ENCODE results near the gene GOPC.

The GOPC gene

GRCh38 chr6:117595099-117595923, 7.0 kb downstream of the GOPC start:
- DNase-seq: no peak

- no peak for DNase-seq
These were observed 9.1 kb downstream of the GOPC start for GRCh38 chr6:117592983-117593759.

- DNase-seq: no peak
These were observed 10.9 kb downstream of the GOPC start for GRCh38 chr6:117591405-117591804.

GRCh38 chr6:117590447-117590846, 11.9 kb downstream of the GOPC start:
- no peak for DNase-seq

- DNase-seq: no peak
These were observed 16.7 kb downstream of the GOPC start for GRCh38 chr6:117585647-117586046.

- DNase-seq: no peak
These were observed 28.1 kb downstream of the GOPC start for GRCh38 chr6:117574198-117574597.

GRCh38 chr6:117573006-117573680, 29.2 kb downstream of the GOPC start:
- no peak for DNase-seq

GRCh38 chr6:117568831-117569410, 33.4 kb downstream of the GOPC start:
- DNase-seq: no peak

GRCh38 chr6:117568247-117568646, 34.1 kb downstream of the GOPC start:
- DNase-seq: no peak

- DNase-seq: no peak
These were observed 37.6 kb downstream of the GOPC start for GRCh38 chr6:117564681-117565080.

- no peak for DNase-seq
These were observed 41.2 kb downstream of the GOPC start for GRCh38 chr6:117561128-117561527.

GRCh38 chr6:117559299-117559698, 43.0 kb downstream of the GOPC start:
- no peak for DNase-seq

GRCh38 chr6:117558818-117559217, 43.5 kb downstream of the GOPC start:
- DNase-seq: no peak

- DNase-seq: no peak
These were observed 44.4 kb downstream of the GOPC start for GRCh38 chr6:117557951-117558350.

GRCh38 chr6:117555882-117556498, 46.3 kb downstream of the GOPC start:
- peak in 1 of 2 experiments; percentile 38 for DNase-seq

GRCh38 chr6:117555262-117555849, 47.0 kb downstream of the GOPC start:
- DNase-seq: no peak

GRCh38 chr6:117553142-117553541, 49.2 kb downstream of the GOPC start:
- DNase-seq: no peak

- no peak for DNase-seq
These were observed 49.7 kb downstream of the GOPC start for GRCh38 chr6:117552618-117553017.

- no peak for DNase-seq
These were observed 51.6 kb downstream of the GOPC start for GRCh38 chr6:117550618-117551242.

- DNase-seq: no peak
These were observed 52.2 kb downstream of the GOPC start for GRCh38 chr6:117550078-117550600.

- DNase-seq: no peak
These were observed 52.7 kb downstream of the GOPC start for GRCh38 chr6:117549611-117550010.

All from NCI-H187 (cell line).